Thyroid gland (tissue), 4 donors: ENCODE measurements around the gene C19orf47. TPM values are rescaled to one million over a fixed set of nuclear protein-coding genes. Genes with fewer than 3 reads are reported as not detected.
A peak's percentile ranks its signal among the peaks of the same experiment; 100 is the strongest.

ENCODE experiments used
- DNase-seq, 2 donors: peaks; one replicate each; pipeline ENCODE4 v3.0.0-alpha.2; 2019
- H3K27ac ChIP-seq, 3 donors: fragments of 200-600 bp; sonication (generic); 1 replicate in 2 of 3; 2 replicates in 1 of 3; pipeline ENCODE4 v1.5.1; 2016 to 2019; ENCODE audit warnings: mild to moderate bottlenecking in 1 of 3, moderate library complexity in 1 of 3
- H3K27me3 ChIP-seq: fragments of 200-600 bp; sonication (generic); one replicate; pipeline ENCODE4 v1.5.1; 2019
- H3K36me3 ChIP-seq, 2 donors: fragments of 200-600 bp; sonication (generic); one replicate each; pipeline ENCODE4 v1.5.1; 2016 to 2019
- H3K4me1 ChIP-seq, 2 donors: fragments of 200-600 bp; sonication (generic); one replicate each; pipeline ENCODE4 v1.5.1; 2017 to 2019
- H3K4me3 ChIP-seq, 3 donors: fragments of 200-600 bp; sonication (generic); replicated peaks in 1 of 3; 1 replicate in 2 of 3; 2 replicates in 1 of 3; pipeline ENCODE4 v1.5.1; 2016; ENCODE audit warnings: mild to moderate bottlenecking in 1 of 3
- H3K9me3 ChIP-seq: fragments of 200-600 bp; sonication (generic); one replicate; pipeline ENCODE4 v1.5.1; 2017
- CTCF ChIP-seq, 6 experiments: fragments of 200-600 bp in 3 of 6; fragments of 450-650 bp in 3 of 6; sonication (generic) in 3 of 6; IDR thresholded peaks; one replicate each; pipeline ENCODE4 v1.5.1; 2016 to 2019; ENCODE audit warnings: antibody characterized with exemption in 6 of 6, mild to moderate bottlenecking in 2 of 6, inconsistent platforms in 1 of 6, moderate library complexity in 1 of 6
- POLR2A ChIP-seq, 2 donors: fragments of 450-650 bp; IDR thresholded peaks; one replicate each; pipeline ENCODE4 v1.6.1; 2017; ENCODE audit warnings: antibody characterized with exemption in 2 of 2, mild to moderate bottlenecking in 2 of 2, moderate library complexity in 1 of 2
- WGBS, 2 donors: methylation state at CpG; one replicate each; pipeline ENCODE4 v1.1.5; 2017; 5-methylcytosine and 5-hydroxymethylcytosine counted together
- intact Hi-C: fragments of 100-400 bp; cut with DNase I; formaldehyde crosslinking; loops from one replicate; pipeline ENCODE4 v1.15.1; 2023
- total RNA-seq, 4 donors: library from RNA; depleted of rRNA; stranded (reverse); fragments of >200 nt; gene quantifications; one replicate each; pipeline ENCODE4 v1.2.3, GENCODE V29; 2016

Gene C19orf47
- 10 to 100 TPM in 3 of 4 donors, 1 to 10 TPM in 1; 9.4 to 17.3 (median 17.2) TPM for total RNA-seq

- Histone ChIP-seq H3K36me3 (no peaks in the 10 kb centered on the region), H3K27me3 (no peaks in the 10 kb centered on the region), H3K27ac (peak within 1 kb of the TSS; percentile 32 to 70 (median 38)), H3K4me3 (peak within 1 kb of the TSS; percentile 48 to 80 (median 63)), H3K4me1 (peaks cover 9 to 17% of the 10 kb centered on the region in 2 donors), H3K9me3 (no peaks in the 10 kb centered on the region)
- DNase-seq = peak; percentile 100
- TF ChIP-seq POLR2A (IDR thresholded peaks at IDR 0.05) (peak in 1 of 2 donors; percentile 83), CTCF (IDR thresholded peaks at IDR 0.05) (peak in 1 of 6 experiments; percentile 42)
- intact Hi-C loops = loop anchor here (10.0 kb wide), 1 partner anchor 96 kb away; the partner anchor contains the start of gene SERTAD3
- 0% methylated on average over 17 to 34 of the region's 77 CpGs for WGBS, 2 donors
Measured at GRCh38 chr19:40348125-40348913, at the start of gene C19orf47, which contains the start of gene PLD3. TSS of gene C19orf47 (minus strand) at chr19:40348397. CDS start at chr19:40341857, 6,540 bp downstream. TSS of gene PLD3 (plus strand) at chr19:40348695. CDS start at chr19:40366484, 17,789 bp downstream.

- H3K9me3 ChIP-seq = no peaks in the 10 kb centered on the region
- DNase-seq = no peak
- intact Hi-C loops = no loop called here
- no peak overlapping the region for H3K4me3 ChIP-seq
- H3K36me3 ChIP-seq = peaks cover 0 to 4% of the 10 kb centered on the region in 2 donors
- no peak for TF ChIP-seq POLR2A (IDR thresholded peaks at IDR 0.05)
- TF ChIP-seq CTCF (IDR thresholded peaks at IDR 0.05) = no peak
- H3K27me3 ChIP-seq = no peaks in the 10 kb centered on the region
- peaks cover 6 to 10% of the 10 kb centered on the region in 2 donors for H3K4me1 ChIP-seq
- no peak overlapping the region for H3K27ac ChIP-seq
- 93 to 95% methylated on average over 10 to 11 of the region's 22 CpGs for WGBS, 2 donors
Measured at GRCh38 chr19:40397568-40397906, 49.3 kb upstream of the C19orf47 start.

GRCh38 chr19:40396886-40397567, 48.8 kb upstream of the C19orf47 start:
- TF ChIP-seq POLR2A (IDR thresholded peaks at IDR 0.05) (no peak), CTCF (IDR thresholded peaks at IDR 0.05) (no peak)
- Histone ChIP-seq H3K36me3 (peaks cover 0 to 4% of the 10 kb centered on the region in 2 donors), H3K9me3 (no peaks in the 10 kb centered on the region), H3K4me3 (no peak overlapping the region), H3K27ac (no peak overlapping the region), H3K4me1 (peaks cover 6 to 10% of the 10 kb centered on the region in 2 donors), H3K27me3 (no peaks in the 10 kb centered on the region)
- WGBS, 2 donors = 91 to 93% methylated on average over 11 of the region's 20 CpGs
- DNase-seq = no peak
- intact Hi-C loops = no loop called here

GRCh38 chr19:40395956-40396355, 47.8 kb upstream of the C19orf47 start:
- Histone ChIP-seq H3K36me3 (peaks cover 0 to 4% of the 10 kb centered on the region in 2 donors), H3K27ac (no peak overlapping the region), H3K4me1 (peaks cover 6 to 10% of the 10 kb centered on the region in 2 donors), H3K27me3 (no peaks in the 10 kb centered on the region), H3K4me3 (no peak overlapping the region), H3K9me3 (no peaks in the 10 kb centered on the region)
- no peak for DNase-seq
- intact Hi-C loops = no loop called here
- TF ChIP-seq POLR2A (IDR thresholded peaks at IDR 0.05) (no peak), CTCF (IDR thresholded peaks at IDR 0.05) (no peak)
- WGBS, 2 donors = 93 to 97% methylated on average over 6 to 14 of the region's 14 CpGs
